ENCODE data around the gene CDH18. TPM values are rescaled to one million over a fixed set of nuclear protein-coding genes. Genes with fewer than 3 reads are reported as not detected.

Gene CDH18, protein sequence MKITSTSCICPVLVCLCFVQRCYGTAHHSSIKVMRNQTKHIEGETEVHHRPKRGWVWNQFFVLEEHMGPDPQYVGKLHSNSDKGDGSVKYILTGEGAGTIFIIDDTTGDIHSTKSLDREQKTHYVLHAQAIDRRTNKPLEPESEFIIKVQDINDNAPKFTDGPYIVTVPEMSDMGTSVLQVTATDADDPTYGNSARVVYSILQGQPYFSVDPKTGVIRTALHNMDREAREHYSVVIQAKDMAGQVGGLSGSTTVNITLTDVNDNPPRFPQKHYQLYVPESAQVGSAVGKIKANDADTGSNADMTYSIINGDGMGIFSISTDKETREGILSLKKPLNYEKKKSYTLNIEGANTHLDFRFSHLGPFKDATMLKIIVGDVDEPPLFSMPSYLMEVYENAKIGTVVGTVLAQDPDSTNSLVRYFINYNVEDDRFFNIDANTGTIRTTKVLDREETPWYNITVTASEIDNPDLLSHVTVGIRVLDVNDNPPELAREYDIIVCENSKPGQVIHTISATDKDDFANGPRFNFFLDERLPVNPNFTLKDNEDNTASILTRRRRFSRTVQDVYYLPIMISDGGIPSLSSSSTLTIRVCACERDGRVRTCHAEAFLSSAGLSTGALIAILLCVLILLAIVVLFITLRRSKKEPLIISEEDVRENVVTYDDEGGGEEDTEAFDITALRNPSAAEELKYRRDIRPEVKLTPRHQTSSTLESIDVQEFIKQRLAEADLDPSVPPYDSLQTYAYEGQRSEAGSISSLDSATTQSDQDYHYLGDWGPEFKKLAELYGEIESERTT
- 10.0 TPM for total RNA-seq

GRCh38 chr5:19987612-19988361 lies at the start of gene CDH18:
Gene CDH18 (minus strand): TSS chr5:19988200. CDS start chr5:19838986, 149,214 bp downstream.
- DNase-seq, result peak; percentile 78

- DNase-seq, result no peak
Measured at GRCh38 chr5:20034717-20035116, 46.7 kb upstream of the CDH18 start.

DNA sequence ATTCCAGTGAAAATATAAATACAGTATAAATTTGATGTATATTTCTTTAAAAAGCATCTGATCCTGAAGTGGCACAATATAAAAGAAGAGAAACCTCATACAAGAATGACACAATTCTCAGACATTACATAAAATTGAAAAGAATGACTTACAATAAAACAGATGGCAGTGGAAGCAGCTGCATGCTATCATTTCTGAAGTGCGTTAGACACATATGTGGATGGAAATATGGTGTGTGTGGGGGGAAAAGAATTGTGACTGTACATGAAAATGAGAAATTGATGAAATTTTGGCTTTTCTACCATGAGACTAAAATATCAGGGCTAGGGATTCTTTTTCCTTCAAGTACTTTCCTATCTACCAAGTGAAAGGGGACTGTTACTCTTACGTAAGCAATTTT lies 45.9 kb upstream of the CDH18 start:
- DNase-seq, result no peak

DNA sequence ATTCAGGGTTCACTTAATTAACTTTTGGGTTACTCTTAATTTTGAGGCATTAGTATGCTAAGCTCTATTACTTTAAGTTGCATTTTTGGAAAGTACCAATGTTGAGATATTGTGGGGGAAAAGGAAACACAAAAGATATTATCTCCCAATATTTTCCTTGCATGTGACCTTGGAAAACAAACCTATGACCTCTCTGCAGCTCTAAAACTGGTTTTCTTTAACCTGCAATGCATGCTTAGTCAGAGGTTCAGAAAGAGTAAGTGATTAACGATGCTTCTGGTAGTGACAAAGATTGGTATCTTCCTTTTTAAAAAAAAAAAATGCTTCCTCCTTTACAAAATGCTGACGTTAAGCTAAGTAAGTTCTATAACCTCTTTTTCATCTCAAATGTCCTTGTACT lies 44.9 kb upstream of the CDH18 start:
- no peak for DNase-seq

DNA sequence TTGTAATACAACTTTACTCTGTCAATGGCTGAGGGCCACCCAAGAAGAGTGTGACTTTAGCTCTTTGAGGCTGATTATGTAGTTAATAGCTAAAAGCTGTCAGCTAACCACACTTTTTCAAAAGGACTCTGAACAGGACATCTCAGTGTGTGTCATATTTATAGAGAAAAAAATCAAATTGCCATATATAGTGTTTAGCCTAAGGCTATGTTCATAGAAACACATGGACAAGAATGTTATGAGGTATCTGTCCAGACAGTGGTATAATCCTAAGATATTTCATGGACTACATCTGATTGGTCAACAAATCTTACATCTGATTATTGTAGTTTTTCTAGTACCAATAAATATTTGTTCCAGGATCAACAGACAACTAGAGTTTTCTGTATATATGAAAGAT lies 42.1 kb upstream of the CDH18 start:
- DNase-seq, result no peak

DNA sequence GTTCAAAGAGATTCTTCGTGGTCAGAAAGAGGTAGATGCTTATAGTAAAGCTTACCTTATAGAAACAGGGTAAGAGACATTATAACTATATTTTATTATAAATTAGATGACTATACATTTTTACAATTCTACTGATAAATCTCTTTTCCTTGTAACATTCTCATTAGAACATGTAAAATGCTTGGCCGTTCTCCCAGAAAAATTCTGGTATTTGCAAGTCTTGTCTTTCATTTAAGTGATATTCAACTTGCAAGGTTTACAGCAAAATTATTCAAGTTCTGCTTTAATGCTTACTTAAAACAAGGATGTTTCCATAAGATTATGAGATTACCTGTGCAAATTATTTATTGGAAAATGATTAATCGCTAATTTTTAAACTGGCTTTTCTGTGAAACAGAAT lies 41.3 kb upstream of the CDH18 start:
- no peak for DNase-seq

DNA sequence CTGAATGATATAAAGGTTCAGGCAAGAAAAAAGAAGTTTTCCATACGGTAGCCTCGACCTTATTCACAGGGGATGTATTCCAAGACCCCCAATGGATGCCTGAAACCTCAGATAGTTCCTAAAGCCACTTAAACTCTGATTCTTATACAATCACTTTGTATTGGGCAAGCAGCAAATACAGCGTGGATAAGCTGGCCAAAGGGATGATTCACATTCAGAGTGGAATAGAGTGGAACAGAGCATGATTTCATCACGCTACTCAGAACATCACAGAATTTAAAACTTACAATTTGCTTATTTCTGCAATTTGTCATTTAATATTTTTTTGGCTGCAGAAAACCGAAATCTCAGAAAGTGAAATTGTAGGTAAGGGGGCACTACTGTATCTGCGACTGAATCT lies 40.5 kb upstream of the CDH18 start:
- no peak for DNase-seq

DNA sequence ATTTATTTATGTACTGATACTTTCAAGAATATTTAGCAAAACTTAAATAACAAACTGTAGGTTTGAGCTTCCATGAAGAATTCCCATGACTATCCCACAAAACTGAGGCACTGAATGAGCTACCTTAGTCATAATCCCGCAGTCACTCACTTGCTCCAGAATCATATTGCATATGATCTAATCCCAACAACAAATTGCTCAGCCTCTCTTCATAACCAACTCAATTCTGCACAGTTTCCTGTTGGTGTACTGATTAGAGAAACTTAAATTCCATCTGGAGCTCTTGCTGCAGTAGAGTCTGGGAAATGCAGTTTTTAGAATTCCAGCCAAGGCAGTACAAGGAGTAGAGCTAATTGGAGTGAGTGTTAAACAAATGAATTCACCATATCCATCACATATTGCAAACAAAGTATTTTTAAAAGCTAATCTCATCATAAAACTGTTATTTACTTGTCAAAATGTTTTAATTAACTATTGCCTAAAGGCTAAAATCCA lies 35.7 kb upstream of the CDH18 start:
- DNase-seq, result no peak

DNA sequence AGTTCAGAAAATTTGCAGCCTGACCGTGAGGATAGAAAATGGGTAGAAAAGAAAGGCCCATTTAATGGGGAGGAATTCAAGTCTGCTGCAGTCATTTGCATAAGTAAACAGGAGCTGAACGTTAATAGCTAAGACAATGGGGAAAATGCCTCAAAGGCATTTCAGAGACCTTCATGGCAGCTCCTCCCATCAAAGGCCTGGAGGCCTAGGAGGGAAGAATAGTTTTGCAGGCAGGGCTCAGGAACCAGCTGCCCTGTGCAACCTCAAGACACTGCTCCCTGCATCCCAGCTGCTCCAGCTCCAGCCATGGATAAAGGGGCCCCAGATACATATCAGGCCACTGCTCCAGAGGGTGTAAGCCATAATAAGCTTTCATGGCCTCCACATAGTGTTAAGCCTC lies 32.2 kb upstream of the CDH18 start:
- no peak for DNase-seq

- DNase-seq, result no peak
Measured at GRCh38 chr5:20017021-20017420, 29.0 kb upstream of the CDH18 start.

- no peak for DNase-seq
Measured at GRCh38 chr5:20000416-20000815, 12.4 kb upstream of the CDH18 start.

DNA sequence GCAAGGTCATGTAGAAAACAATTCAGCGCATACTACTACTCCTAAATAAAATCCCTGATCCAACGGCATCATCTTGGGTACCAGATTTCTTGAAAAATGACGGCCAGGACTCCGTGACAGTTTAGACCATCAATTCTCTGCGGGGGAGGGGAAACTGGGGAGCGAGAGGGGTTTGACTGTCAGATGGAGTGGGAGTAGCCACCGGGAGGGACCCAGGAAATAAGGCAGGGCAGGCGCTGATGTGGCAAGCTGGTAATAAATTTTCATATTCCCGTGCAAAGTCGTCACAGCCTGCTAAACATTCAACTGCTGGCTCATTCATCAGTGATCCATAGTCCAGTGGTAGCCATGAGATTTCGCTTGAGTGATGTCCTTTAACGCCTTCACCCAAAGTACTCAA lies 457 bp upstream of the CDH18 start:
- no peak for DNase-seq

- no peak for DNase-seq
Measured at GRCh38 chr5:19986806-19987205, 1.2 kb downstream of the CDH18 start.

DNA sequence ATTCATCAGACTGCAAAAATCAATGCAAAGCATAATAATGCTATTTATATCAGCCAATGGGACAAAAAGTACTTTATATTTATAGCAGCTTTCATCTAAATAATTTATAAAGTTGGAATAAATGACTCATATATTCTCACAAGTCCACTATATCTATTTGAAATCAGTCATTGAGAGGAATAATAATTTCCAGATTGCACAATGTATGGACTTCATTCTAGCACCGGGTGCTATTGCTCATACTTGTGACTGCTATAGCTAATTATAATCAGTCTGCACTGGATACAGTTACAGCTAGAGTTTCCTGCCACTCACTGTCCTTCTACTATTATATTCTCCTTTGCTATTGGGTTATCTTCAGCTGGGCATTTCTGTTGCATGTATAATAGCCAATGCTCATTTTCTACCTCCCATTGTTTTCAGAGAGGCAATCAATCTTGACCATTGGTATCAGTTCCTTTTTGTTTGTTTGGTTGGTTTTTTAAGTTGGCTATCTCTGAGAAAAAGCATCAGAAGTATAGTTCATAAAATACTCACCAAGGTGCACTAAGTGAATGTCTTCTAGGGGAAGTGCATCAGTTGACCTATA lies 1.9 kb downstream of the CDH18 start:
- DNase-seq, result no peak

DNA sequence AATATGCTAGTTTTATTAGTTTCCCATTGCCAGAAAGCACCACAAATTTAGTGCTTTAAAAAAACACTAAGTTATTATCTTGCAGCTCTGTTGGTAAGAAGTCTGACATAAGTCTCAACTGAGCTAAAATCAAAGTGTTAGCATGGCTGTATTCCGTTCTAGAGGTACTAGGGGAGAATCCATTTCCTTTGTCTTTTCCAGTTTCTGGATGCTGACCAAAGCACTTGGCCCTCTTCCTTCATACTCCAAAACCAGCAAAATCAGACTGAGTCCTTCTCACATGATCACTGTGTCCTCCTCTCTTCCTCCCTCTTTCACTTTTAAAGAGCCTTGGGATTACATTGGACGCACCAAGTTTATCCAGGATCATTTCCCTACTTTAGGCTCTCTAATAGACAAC lies 9.5 kb downstream of the CDH18 start:
- no peak for DNase-seq

- DNase-seq, result no peak
Measured at GRCh38 chr5:19977099-19977498, 10.9 kb downstream of the CDH18 start.

- DNase-seq, result no peak
Measured at GRCh38 chr5:19975795-19976194, 12.2 kb downstream of the CDH18 start.

- no peak for DNase-seq
Measured at GRCh38 chr5:19960451-19960850, 27.5 kb downstream of the CDH18 start.

DNA sequence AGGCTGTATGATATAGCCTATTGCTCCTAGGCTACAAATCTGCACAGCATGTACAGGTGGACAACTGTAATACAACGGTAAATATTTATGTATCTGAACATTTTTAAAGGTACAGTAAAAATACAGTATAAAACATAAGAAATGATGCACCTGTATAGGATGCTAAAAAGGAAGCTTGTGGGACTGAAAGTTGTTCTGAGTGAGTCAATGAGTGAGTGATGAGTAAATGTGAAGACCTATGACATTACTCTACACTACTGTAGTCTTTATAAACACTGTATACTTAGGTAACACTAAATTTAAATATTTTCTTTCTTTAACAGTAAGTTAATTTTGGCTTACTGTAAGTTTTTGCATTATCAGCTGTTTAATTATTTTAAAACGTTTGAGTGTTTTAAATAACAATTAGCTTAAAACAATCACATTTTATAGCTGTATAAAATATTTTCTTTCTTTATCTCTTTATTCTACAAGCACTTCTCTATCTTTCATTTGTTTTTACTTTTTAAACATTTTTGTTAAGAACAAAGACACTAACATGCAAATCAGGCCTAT lies 28.1 kb downstream of the CDH18 start:
- DNase-seq, result no peak

GRCh38 chr5:19950897-19951296 lies 37.1 kb downstream of the CDH18 start:
- DNase-seq, result no peak

DNA sequence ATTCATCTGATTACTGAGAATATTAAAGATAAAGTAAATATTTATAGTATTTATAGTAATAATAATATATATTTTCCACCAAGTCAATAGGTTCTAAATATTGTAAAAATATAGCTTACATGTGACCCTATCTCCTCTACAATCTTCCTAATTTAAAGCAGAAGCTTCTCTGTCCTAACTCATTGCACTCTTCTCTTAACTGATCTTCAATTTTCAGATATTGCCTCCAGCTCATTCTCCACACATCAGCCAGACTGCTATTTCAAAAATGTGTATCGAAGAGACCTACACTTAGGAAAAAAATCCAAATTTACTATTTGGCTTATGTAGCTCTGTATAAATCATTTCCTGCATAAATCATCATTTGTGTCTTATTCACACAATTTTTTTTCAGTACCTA lies 47.8 kb downstream of the CDH18 start:
- DNase-seq, result no peak

DNA sequence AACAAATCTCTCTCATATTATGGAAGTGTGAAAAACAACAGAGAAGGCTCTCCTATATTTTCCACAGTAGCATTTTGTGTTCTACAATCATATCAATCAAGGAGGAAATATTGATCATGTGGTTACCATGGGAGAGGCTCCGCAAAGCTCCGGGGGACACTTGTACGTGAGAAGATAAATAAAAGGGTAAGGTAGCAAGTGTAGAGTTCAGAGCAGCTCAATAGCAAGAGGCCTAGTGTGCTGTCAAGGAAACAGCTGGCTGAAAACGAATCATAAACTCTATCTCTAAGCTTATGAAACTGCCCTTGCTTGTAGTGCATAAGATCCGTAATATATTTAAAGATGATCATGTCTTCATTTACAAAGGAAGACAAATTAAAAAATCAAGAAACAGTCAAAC lies 57.5 kb downstream of the CDH18 start:
- DNase-seq, result no peak

Measured in occipital lobe (tissue), 2 donors.